Right atrium auricular region (tissue), 2 donors: ENCODE measurements around the gene RAD51B. TPM values are rescaled to one million over a fixed set of nuclear protein-coding genes. Genes with fewer than 3 reads are reported as not detected.
A peak's percentile ranks its signal among the peaks of the same experiment; 100 is the strongest.
"Not testable (repeated sequence)": the region's sequence is repeated elsewhere in the genome, so short reads cannot be mapped to it uniquely, and the experiment has no call there.

Source experiments
- DNase-seq: peaks from one replicate; pipeline ENCODE4 v3.0.0-alpha.2; 2019; ENCODE audit warnings: low spot score
- H3K27ac ChIP-seq, 2 donors: fragments of 200-600 bp; sonication (generic); 1 replicate in 1 of 2; 2 replicates in 1 of 2; pipeline ENCODE4 v1.5.1; 2016 to 2019
- H3K27me3 ChIP-seq, 2 donors: fragments of 200-600 bp; sonication (generic); one replicate each; pipeline versions ENCODE4 v1.5.1 to v1.6.0; 2017 to 2019
- H3K36me3 ChIP-seq: fragments of 200-600 bp; sonication (generic); one replicate; pipeline ENCODE4 v1.5.1; 2016
- H3K4me1 ChIP-seq, 2 donors: fragments of 200-600 bp; sonication (generic); one replicate each; pipeline versions ENCODE4 v1.5.1 to v1.6.0; 2017 to 2019
- H3K4me3 ChIP-seq, 2 donors: fragments of 200-600 bp; sonication (generic); 1 replicate in 1 of 2; 2 replicates in 1 of 2; pipeline ENCODE4 v1.5.1; 2017 to 2019; ENCODE audit warnings: mild to moderate bottlenecking in 1 of 2, moderate library complexity in 1 of 2
- H3K9me3 ChIP-seq, 2 donors: fragments of 200-600 bp; sonication (generic); one replicate each; pipeline ENCODE4 v1.5.1; 2019
- total RNA-seq, 2 donors: library from RNA; depleted of rRNA; stranded (reverse); fragments of >200 nt; gene quantifications; one replicate each; pipeline ENCODE4 v1.1.0, GENCODE V29; 2016
- TF ChIP-seq, protein P1 (sequence below), 2 donors: fragments of 200-600 bp; sonication (generic); IDR thresholded peaks; one replicate each; pipeline ENCODE4 v1.5.1; 2019; ENCODE audit warnings: antibody characterized with exemption in 2 of 2

The RAD51B gene
- total RNA-seq, 2 donors from 2014 or later: 1.2 to 1.5 TPM

DNA sequence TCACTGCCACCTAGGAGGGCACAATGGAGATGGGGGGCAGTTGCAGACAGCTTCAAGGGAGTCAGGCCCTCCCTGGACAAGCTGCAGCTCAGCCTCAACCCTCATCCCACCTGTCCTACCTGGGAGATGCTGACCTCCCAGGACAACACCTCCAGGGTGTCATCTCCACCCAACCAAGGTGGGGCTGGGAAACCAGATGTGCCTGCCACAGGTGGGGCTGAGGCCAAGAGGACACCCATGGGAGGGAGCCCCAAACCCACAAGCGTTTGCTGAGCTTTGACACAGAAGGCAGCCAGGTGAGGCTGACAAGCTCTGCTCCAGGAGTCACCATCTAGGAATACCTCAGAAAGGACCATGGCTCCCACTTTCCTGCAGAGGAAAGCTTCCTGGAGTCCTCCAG lies 941.8 kb downstream of the RAD51B start:
- no peak for DNase-seq
- Histone ChIP-seq H3K27ac (no peak overlapping the region), H3K4me3 (no peak overlapping the region), H3K36me3 (no peaks in the 10 kb centered on the region), H3K9me3 (no peaks in the 10 kb centered on the region), H3K27me3 (no peaks in the 10 kb centered on the region), H3K4me1 (peaks cover 0 to 53% of the 10 kb centered on the region in 2 donors)
- TF ChIP-seq, protein P1, sequence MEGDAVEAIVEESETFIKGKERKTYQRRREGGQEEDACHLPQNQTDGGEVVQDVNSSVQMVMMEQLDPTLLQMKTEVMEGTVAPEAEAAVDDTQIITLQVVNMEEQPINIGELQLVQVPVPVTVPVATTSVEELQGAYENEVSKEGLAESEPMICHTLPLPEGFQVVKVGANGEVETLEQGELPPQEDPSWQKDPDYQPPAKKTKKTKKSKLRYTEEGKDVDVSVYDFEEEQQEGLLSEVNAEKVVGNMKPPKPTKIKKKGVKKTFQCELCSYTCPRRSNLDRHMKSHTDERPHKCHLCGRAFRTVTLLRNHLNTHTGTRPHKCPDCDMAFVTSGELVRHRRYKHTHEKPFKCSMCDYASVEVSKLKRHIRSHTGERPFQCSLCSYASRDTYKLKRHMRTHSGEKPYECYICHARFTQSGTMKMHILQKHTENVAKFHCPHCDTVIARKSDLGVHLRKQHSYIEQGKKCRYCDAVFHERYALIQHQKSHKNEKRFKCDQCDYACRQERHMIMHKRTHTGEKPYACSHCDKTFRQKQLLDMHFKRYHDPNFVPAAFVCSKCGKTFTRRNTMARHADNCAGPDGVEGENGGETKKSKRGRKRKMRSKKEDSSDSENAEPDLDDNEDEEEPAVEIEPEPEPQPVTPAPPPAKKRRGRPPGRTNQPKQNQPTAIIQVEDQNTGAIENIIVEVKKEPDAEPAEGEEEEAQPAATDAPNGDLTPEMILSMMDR (IDR thresholded peaks at IDR 0.05): no peak

DNA sequence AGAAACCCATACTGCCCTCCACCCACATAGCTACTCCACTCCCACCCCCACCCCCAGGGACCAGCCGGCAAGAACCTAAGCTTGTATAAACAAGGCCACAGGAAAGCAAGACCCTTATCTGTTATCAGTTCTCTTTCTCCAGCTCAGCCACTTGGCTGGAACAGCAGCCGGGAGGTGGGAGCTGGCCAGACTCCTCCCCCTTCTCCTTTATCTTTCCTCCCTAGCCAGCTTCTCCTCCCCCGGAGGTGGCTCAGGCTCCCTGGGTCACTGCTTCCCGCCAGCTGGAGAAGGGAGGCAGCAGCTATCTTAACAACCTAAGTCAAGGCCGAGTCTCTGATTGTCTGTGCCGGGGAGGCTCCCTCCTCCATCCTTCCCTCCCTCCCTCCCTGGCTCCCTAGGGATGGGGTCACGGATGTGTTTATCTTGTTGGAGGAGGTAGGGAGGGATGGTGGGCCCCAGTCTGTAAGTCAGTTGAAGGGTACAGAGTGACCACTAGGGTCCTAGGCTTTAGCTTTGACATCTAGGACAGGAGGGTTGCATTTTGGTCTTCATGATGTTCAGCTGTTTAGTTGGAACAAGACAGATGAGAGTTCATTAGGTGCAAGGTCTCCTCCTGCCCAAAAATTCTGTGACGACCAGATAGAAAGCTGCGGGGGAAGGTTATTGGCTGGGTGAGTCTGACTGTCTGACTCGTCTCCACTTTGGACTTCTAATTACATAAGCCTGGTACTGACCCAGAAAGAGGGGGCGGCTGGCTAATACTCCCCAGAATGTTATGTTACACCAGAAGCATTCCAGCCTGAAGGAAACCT lies 943.6 kb downstream of the RAD51B start:
- Histone ChIP-seq H3K36me3 (no peaks in the 10 kb centered on the region), H3K27me3 (no peaks in the 10 kb centered on the region), H3K9me3 (no peaks in the 10 kb centered on the region), H3K27ac (peak overlapping the region; percentile 49 to 63), H3K4me3 (no peak overlapping the region), H3K4me1 (peaks cover 0 to 39% of the 10 kb centered on the region in 2 donors)
- TF ChIP-seq, protein P1 (IDR thresholded peaks at IDR 0.05): no peak
- DNase-seq: peak; percentile 78

DNA sequence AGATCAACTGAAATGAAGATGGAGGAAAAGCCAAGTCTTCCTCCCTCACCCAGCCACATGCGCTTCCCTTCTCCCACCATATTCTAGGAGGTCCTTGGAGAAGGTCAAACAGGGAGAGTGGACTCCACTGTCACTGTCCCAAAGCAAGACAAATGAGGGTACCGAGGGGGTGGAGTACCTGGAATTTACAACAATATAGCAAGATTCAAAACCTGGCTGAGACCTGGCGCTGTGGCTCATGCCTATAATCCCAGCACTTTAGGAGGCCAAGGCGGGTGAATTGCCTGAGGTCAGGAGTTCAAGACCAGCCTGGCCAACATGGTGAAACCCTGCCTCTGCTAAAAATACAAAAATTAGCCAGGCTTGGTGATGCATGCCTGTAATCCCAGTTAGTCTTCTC lies 944.3 kb downstream of the RAD51B start:
- H3K4me1 ChIP-seq: peaks cover 0 to 33% of the 10 kb centered on the region in 2 donors
- H3K36me3 ChIP-seq, H3K4me3 ChIP-seq, DNase-seq, H3K27me3 ChIP-seq, H3K9me3 ChIP-seq: not testable (repeated sequence)
- peak overlapping the region; percentile 49 to 63 for H3K27ac ChIP-seq

DNA sequence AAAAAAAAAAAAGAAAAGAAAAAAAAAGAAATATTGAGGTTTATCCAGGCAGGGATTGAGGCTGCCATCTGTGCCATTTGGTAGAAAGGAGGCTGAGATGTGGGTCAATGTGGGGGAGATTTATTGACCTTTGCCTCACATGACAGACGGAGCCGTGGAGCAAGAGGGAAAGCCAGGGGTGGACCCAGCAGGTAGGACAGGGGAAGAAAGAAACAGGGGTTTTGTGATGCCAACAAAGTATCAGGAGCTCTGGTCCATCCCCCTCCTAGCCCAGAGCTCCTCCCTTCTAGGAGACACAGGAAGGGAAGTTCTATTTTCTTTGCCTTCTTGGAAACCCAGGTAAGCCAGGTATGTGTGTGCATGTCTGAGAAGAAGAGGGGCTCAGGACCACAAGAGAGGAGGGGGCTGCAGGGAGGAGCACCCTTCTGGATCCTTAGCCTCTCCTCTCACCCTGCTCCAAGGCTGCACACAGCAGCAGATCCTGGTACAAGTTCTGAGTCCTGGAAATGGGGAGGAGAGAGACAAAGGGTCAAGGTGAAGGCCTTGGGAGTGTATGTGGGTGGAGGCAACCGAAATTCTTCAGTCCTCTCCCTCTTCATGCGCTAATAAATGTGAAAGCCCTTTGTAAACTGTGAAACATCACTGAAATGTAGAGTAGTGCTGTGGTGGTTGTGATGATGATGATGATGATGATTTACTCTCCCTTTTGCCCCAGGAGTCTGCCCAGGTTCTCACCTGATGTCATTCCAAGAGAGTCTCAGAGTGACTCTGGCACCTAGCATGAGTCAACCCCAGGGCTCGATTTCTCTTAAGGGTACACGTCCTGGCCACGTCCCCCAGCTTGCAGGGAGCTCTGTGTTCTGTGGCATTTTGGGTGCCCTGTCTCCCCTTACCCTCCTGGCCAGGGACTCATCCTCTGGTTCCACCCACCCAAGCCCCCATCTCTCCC lies 947.0 kb downstream of the RAD51B start:
- Histone ChIP-seq H3K27me3 (no peaks in the 10 kb centered on the region), H3K4me1 (peaks cover 0 to 32% of the 10 kb centered on the region in 2 donors), H3K36me3 (no peaks in the 10 kb centered on the region), H3K4me3 (no peak overlapping the region), H3K9me3 (no peaks in the 10 kb centered on the region), H3K27ac (no peak overlapping the region)
- DNase-seq: no peak
- TF ChIP-seq, protein P1 (IDR thresholded peaks at IDR 0.05): no peak

DNA sequence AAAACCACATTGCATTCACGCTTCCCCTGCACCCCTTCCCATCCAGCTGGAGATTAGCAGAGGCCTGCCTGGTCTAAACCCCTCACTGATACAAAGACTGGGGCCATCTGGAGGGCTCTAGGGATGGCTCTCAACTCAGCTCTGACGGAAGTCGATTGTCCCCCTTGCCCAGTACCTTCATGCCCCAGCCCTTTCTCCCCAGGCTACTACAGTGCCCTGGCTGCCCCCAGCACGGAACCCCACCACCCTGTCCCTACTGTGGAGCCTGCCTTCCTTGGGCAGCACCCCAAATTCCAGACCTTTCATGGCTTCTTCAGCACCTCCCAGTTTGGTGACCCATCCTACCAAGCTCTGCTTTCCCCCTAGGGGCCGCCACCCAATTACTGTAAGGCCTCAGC lies 947.7 kb downstream of the RAD51B start:
- Histone ChIP-seq H3K27me3 (no peaks in the 10 kb centered on the region), H3K9me3 (no peaks in the 10 kb centered on the region), H3K36me3 (no peaks in the 10 kb centered on the region), H3K4me1 (peaks cover 0 to 35% of the 10 kb centered on the region in 2 donors), H3K27ac (no peak overlapping the region), H3K4me3 (no peak overlapping the region)
- TF ChIP-seq, protein P1 (IDR thresholded peaks at IDR 0.05): no peak
- DNase-seq: no peak

DNA sequence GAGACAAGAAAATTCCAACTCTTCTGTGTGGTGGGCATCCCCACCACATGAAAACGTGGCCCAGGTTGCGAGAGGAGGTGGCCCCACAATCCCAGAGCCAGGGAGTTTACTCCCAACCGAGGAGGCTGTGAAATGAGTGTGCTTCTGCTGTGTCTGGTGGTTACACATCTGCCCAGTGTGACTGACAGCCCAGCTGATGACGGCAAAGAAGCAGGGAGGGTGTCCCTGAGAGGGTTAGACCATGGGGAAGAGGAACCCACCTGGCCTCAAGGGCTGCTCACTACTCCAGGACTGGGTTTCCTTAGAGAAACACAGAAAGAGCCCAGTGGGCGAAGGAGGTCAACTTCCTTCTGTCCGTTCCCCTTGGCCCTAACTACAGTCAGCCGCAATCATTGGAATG lies 948.7 kb downstream of the RAD51B start:
- Histone ChIP-seq H3K27ac (no peak overlapping the region), H3K9me3 (no peaks in the 10 kb centered on the region), H3K4me1 (peaks cover 0 to 33% of the 10 kb centered on the region in 2 donors), H3K36me3 (no peaks in the 10 kb centered on the region), H3K27me3 (no peaks in the 10 kb centered on the region), H3K4me3 (no peak overlapping the region)
- TF ChIP-seq, protein P1 (IDR thresholded peaks at IDR 0.05): no peak
- no peak for DNase-seq
